ENCODE data around the gene CSK. TPM values are rescaled to one million over a fixed set of nuclear protein-coding genes. Genes with fewer than 3 reads are reported as not detected.

The CSK gene
- polyA plus RNA-seq, 1 of the 3 experiments (the other 2 are of a cell fraction) = 53.1 TPM

DNA sequence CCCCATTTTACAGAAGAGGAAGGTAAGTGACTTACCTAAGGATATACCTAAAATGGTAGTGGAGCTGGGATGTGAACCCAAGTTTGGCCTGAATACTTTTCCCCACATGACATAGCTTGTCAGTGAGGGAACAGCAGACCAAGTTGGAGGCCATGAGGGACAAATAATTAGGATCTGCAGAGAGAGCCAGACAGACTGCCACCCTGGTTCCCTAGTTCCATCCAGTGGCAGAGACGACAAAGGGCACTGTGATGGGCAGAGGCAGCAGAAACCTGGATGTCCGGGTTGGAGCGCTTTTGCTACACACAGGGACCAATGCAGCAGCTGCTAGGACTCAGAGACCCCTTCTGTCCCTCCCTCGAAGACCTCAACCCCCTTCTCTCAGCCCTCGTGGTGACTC lies 45.7 kb downstream of the CSK start:
- no peak overlapping the region for H3K4me2 ChIP-seq
- ChIA-PET POLR2A (no interaction called here), CTCF (interaction anchor here (0.7 to 10.2 kb wide), 12 partner anchors 9 to 192 kb away, joined by 3 to 82 read pairs (median 6); partner anchors contain the start of gene ULK3)
- no peaks in the 10 kb centered on the region for H3K79me2 ChIP-seq (ENCODE audit: insufficient read depth)
- peaks cover 24% of the 10 kb centered on the region; the same call in 1 of the 2 replicates for H3K27me3 ChIP-seq (ENCODE audit: insufficient read depth)
- no peak overlapping the region for H3K9ac ChIP-seq
- no peak overlapping the region for H3K4me3 ChIP-seq (ENCODE audit: low read depth in 2 of 2, low read length in 1 of 2)
- no peaks in the 10 kb centered on the region for H3K36me3 ChIP-seq (replicated peaks in 1 of 2; ENCODE audit: control insufficient read depth in 1 of 2, insufficient read depth in 2 of 2, low read length in 1 of 2)
- H3K4me1 ChIP-seq (ENCODE audit: control insufficient read depth in 1 of 2, insufficient read depth in 2 of 2, low read depth in 1 of 2, low read length in 1 of 2) = peaks cover 0 to 22% of the 10 kb centered on the region in 2 experiments; a peak in 1 of 4 replicates
- H3F3A ChIP-seq (replicated peaks; ENCODE audit: insufficient read depth) = no peaks in the 10 kb centered on the region
- no peaks in the 10 kb centered on the region for H3K9me2 ChIP-seq
- no peaks in the 10 kb centered on the region for H4K20me1 ChIP-seq (ENCODE audit: insufficient read depth)
- TF ChIP-seq, protein P1, sequence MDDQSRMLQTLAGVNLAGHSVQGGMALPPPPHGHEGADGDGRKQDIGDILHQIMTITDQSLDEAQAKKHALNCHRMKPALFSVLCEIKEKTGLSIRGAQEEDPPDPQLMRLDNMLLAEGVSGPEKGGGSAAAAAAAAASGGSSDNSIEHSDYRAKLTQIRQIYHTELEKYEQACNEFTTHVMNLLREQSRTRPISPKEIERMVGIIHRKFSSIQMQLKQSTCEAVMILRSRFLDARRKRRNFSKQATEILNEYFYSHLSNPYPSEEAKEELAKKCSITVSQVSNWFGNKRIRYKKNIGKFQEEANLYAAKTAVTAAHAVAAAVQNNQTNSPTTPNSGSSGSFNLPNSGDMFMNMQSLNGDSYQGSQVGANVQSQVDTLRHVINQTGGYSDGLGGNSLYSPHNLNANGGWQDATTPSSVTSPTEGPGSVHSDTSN (IDR thresholded peaks at IDR 0.05) = no peak
- H3K9me3 ChIP-seq = no peaks in the 10 kb centered on the region
- WGBS (ENCODE audit: low lambda C conversion rate) = 37% methylated on average over 5 of the region's 5 CpGs
- DNase-seq = no peak
- H2AFZ ChIP-seq (ENCODE audit: low read depth) = no peak overlapping the region
- H3K27ac ChIP-seq (ENCODE audit: low read depth in 2 of 2, low read length in 1 of 2) = no peak overlapping the region

DNA sequence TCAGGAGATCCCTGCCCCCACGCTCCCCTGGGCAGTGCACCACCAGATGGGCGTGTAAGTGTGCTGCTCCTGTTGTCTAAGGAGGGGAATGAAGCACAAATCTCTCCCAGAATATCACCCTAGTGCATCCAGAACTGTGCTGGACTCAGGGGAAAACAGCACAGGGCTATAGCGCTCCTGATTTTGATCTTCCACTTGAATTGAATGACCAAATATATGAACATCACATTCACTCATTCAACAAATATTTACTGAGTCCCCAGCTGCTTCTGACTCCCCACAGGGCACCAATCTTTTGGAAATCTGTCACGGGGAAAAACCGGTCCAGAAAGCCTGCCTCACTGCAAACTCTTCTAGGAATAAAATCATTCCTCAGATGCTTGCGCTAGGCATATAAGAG lies 47.0 kb downstream of the CSK start:
- Histone ChIP-seq H3K9me2 (no peaks in the 10 kb centered on the region), H3K27ac (ENCODE audit: low read depth in 2 of 2, low read length in 1 of 2) (no peak overlapping the region), H3K27me3 (ENCODE audit: insufficient read depth) (peaks cover 24% of the 10 kb centered on the region; the same call in 1 of the 2 replicates), H3K9ac (no peak overlapping the region), H4K20me1 (ENCODE audit: insufficient read depth) (no peaks in the 10 kb centered on the region), H3K4me1 (ENCODE audit: control insufficient read depth in 1 of 2, insufficient read depth in 2 of 2, low read depth in 1 of 2, low read length in 1 of 2) (peaks cover 0 to 16% of the 10 kb centered on the region in 2 experiments; a peak in 1 of 4 replicates), H2AFZ (ENCODE audit: low read depth) (no peak overlapping the region), H3K4me3 (ENCODE audit: low read depth in 2 of 2, low read length in 1 of 2) (no peak overlapping the region), H3F3A (replicated peaks; ENCODE audit: insufficient read depth) (no peaks in the 10 kb centered on the region), H3K4me2 (no peak overlapping the region), H3K9me3 (no peaks in the 10 kb centered on the region), H3K36me3 (replicated peaks in 1 of 2; ENCODE audit: control insufficient read depth in 1 of 2, insufficient read depth in 2 of 2, low read length in 1 of 2) (no peaks in the 10 kb centered on the region), H3K79me2 (ENCODE audit: insufficient read depth) (no peaks in the 10 kb centered on the region)
- TF ChIP-seq CHD2 (IDR thresholded peaks at IDR 0.05; ENCODE audit: low read length, partially characterized antibody) (no peak), EP300 (IDR thresholded peaks at IDR 0.05; ENCODE audit: borderline replicate concordance in 1 of 2, low read depth in 1 of 2, low read length in 1 of 2) (no peak), TEAD4 (IDR thresholded peaks at IDR 0.05; ENCODE audit: borderline replicate concordance, insufficient read depth) (no peak)
- TF ChIP-seq, protein P2, sequence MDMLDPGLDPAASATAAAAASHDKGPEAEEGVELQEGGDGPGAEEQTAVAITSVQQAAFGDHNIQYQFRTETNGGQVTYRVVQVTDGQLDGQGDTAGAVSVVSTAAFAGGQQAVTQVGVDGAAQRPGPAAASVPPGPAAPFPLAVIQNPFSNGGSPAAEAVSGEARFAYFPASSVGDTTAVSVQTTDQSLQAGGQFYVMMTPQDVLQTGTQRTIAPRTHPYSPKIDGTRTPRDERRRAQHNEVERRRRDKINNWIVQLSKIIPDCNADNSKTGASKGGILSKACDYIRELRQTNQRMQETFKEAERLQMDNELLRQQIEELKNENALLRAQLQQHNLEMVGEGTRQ (IDR thresholded peaks at IDR 0.05; ENCODE audit: borderline replicate concordance, low read depth, low read length) = no peak
- TF ChIP-seq, protein P3, sequence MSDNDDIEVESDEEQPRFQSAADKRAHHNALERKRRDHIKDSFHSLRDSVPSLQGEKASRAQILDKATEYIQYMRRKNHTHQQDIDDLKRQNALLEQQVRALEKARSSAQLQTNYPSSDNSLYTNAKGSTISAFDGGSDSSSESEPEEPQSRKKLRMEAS (IDR thresholded peaks at IDR 0.05; ENCODE audit: low read depth) = no peak
- 70% methylated on average over 5 of the region's 6 CpGs for WGBS (ENCODE audit: low lambda C conversion rate)
- CTCF ChIA-PET = interaction anchor here (0.9 to 10.2 kb wide), 6 partner anchors 14 to 121 kb away, joined by 3 to 82 read pairs (median 8); partner anchors contain the start of genes CSK and ULK3
- DNase-seq = no peak
- POLR2A ChIA-PET = no interaction called here

DNA sequence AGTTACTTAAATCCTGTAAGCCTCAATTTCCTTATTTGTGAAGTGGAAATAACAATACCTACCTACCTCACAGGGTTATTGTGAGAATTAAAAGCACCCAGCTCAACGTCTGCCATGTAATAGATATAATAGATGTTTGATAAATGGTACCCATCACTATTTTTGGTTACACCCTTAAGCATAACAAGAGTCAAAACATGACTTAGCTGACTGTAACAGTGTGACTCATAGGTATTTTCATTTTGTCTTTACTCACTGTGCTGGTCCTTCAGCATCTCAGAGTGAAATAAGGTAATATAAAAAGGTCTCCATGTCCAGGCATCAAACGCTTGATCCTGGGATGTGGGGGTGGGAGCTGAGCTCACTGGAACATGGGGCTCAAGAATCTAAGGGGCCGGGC lies 47.6 kb downstream of the CSK start:
- ChIA-PET POLR2A (no interaction called here), CTCF (interaction anchor here (0.8 to 10.2 kb wide), 9 partner anchors 9 to 194 kb away, joined by 3 to 82 read pairs (median 5); partner anchors contain the start of genes CSK, LMAN1L and ULK3)
- H3K36me3 ChIP-seq (replicated peaks in 1 of 2; ENCODE audit: control insufficient read depth in 1 of 2, insufficient read depth in 2 of 2, low read length in 1 of 2) = no peaks in the 10 kb centered on the region
- no peaks in the 10 kb centered on the region for H3F3A ChIP-seq (replicated peaks; ENCODE audit: insufficient read depth)
- H3K27me3 ChIP-seq (ENCODE audit: insufficient read depth) = peaks cover 24% of the 10 kb centered on the region; the same call in 1 of the 2 replicates
- H3K9me2 ChIP-seq = no peaks in the 10 kb centered on the region
- no peak for DNase-seq
- WGBS (ENCODE audit: low lambda C conversion rate) = 56% methylated on average over 3 of the region's 3 CpGs
- no peak overlapping the region for H2AFZ ChIP-seq (ENCODE audit: low read depth)
- no peaks in the 10 kb centered on the region for H3K79me2 ChIP-seq (ENCODE audit: insufficient read depth)
- no peak overlapping the region for H3K4me2 ChIP-seq
- no peaks in the 10 kb centered on the region for H4K20me1 ChIP-seq (ENCODE audit: insufficient read depth)
- no peaks in the 10 kb centered on the region for H3K9me3 ChIP-seq
- peaks cover 0 to 16% of the 10 kb centered on the region in 2 experiments; a peak in 1 of 4 replicates for H3K4me1 ChIP-seq (ENCODE audit: control insufficient read depth in 1 of 2, insufficient read depth in 2 of 2, low read depth in 1 of 2, low read length in 1 of 2)
- TF ChIP-seq, protein P3 (IDR thresholded peaks at IDR 0.05; ENCODE audit: low read depth) = no peak
- TF ChIP-seq NFIC (IDR thresholded peaks at IDR 0.05; ENCODE audit: borderline replicate concordance) = no peak
- H3K4me3 ChIP-seq (ENCODE audit: low read depth in 2 of 2, low read length in 1 of 2) = no peak overlapping the region
- H3K27ac ChIP-seq (ENCODE audit: low read depth in 2 of 2, low read length in 1 of 2) = no peak overlapping the region
- H3K9ac ChIP-seq = no peak overlapping the region
